ENCODE results near the gene DIP2A.

Gene DIP2A

DNA sequence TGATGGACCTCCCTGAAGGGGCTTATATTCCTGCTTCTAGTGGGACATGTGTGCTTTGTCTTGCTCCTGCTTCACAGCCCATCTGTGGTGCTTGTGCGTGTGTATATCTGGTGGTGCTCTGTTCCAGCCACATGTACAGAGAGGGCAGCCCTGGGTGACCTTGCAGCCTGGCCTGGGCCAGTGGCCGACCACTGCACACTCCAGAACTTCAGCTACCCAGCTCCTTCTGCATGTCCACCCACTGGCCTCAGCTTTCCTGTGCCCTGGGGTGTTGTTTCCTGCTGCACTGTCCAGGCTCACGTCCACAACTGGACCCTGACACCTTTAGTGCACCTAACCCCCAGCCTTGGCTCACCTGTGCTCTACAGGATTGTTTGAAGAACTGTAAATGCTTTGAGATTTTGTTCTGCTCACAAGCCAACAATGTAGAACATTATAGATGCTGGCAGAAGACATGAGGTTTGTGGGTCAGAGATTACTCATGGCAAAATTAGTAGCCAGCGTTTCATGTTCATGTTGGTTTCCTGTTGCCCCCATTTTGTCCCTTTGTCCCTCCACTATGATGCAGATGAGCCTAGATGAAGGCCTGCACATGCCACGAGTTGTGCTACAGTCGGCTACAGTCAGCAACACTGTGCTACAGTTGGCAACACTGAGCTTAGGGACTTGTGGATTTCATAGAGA is 151.5 kb downstream of the DIP2A start:
- 93% methylated on average over 6 of the region's 6 CpGs for WGBS, 2 experiments
- Histone ChIP-seq H3K27ac (ENCODE audit: insufficient read depth, low read depth, low read length, poor library complexity, severe bottlenecking) (no peak overlapping the region), H3K9me3 (ENCODE audit: control insufficient read depth, low read length) (no peaks in the 10 kb centered on the region), H3K4me3 (ENCODE audit: insufficient read depth, low read depth, low read length) (no peak overlapping the region), H3K4me1 (ENCODE audit: control insufficient read depth, insufficient read depth, low read length) (no peaks in the 10 kb centered on the region), H3K27me3 (ENCODE audit: control insufficient read depth, insufficient read depth, low read length, poor library complexity, severe bottlenecking) (no peaks in the 10 kb centered on the region), H3K36me3 (ENCODE audit: control insufficient read depth, insufficient read depth, low read length) (no peaks in the 10 kb centered on the region)

DNA sequence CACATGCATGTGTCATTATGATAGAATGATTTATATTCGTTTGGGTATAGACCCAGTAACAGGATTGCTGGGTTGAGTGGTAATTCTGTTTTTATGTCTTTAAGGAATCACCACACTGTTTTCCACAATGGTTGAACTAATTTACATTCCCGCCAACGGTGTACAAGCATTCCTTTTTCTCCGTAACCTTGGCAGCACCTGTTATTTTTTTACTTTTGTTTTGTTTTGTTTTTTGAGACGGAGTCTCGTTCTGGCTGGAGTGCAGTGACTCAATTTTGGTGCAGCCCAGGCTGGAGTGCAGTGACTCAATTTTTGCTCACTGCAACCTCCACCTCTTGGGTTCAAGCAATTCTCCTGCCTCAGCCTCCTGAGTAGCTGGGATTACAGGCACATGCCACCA is 154.7 kb downstream of the DIP2A start:
- Histone ChIP-seq H3K4me1 (ENCODE audit: control insufficient read depth, insufficient read depth, low read length) (no peaks in the 10 kb centered on the region), H3K27ac (ENCODE audit: insufficient read depth, low read depth, low read length, poor library complexity, severe bottlenecking) (no peak overlapping the region), H3K36me3 (ENCODE audit: control insufficient read depth, insufficient read depth, low read length) (no peaks in the 10 kb centered on the region), H3K27me3 (ENCODE audit: control insufficient read depth, insufficient read depth, low read length, poor library complexity, severe bottlenecking) (no peaks in the 10 kb centered on the region), H3K9me3 (ENCODE audit: control insufficient read depth, low read length) (no peaks in the 10 kb centered on the region), H3K4me3 (ENCODE audit: insufficient read depth, low read depth, low read length) (no peak overlapping the region)
- 88 to 91% methylated on average over 6 of the region's 6 CpGs for WGBS, 2 experiments

DNA sequence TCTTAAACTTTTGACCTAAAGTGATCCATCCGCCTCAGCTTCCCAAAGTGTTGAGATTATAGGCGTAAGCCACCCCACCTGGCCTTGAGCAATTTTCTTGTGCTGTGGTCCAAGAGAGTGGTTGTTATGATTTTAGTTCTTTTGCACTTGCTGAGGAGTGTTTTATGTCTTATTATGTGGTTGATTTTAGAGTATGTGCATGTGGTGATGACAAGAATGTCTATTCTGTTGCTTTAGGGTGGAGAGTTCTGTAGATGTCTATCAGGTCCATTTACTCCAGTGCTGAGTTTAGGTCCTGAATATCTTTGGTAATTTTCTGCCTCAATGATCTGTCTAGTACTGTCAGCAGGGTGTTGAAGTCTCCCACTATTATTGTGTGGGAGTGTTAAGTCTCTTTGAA is 157.4 kb downstream of the DIP2A start:
- 95 to 99% methylated on average over 2 of the region's 2 CpGs for WGBS, 2 experiments
- no peak overlapping the region for H3K4me3 ChIP-seq (ENCODE audit: insufficient read depth, low read depth, low read length)
- no peaks in the 10 kb centered on the region for H3K36me3 ChIP-seq (ENCODE audit: control insufficient read depth, insufficient read depth, low read length)
- H3K27ac ChIP-seq (ENCODE audit: insufficient read depth, low read depth, low read length, poor library complexity, severe bottlenecking): no peak overlapping the region
- no peaks in the 10 kb centered on the region for H3K9me3 ChIP-seq (ENCODE audit: control insufficient read depth, low read length)
- H3K4me1 ChIP-seq (ENCODE audit: control insufficient read depth, insufficient read depth, low read length): peaks cover 4% of the 10 kb centered on the region
- no peaks in the 10 kb centered on the region for H3K27me3 ChIP-seq (ENCODE audit: control insufficient read depth, insufficient read depth, low read length, poor library complexity, severe bottlenecking)

DNA sequence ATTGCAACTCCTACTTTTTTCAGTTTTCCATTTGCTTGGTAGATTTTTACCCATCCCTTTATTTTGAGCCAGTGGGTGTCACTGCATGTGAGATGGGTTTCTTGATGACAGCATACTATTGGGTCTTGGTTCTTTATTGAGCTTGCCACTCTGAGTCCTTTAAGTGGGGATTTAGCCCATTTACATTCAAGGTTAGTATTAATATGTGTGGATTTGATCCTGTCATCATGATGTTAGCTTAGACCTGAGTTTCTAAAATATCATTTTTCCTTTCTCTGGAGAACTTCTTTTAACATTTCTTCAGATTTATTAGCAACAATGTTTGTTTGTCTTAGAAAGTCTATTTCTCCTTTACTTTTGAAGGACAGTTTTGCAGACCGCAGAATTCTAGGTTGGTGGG is 158.0 kb downstream of the DIP2A start:
- Histone ChIP-seq H3K36me3 (ENCODE audit: control insufficient read depth, insufficient read depth, low read length) (no peaks in the 10 kb centered on the region), H3K9me3 (ENCODE audit: control insufficient read depth, low read length) (no peaks in the 10 kb centered on the region), H3K4me1 (ENCODE audit: control insufficient read depth, insufficient read depth, low read length) (peaks cover 10% of the 10 kb centered on the region), H3K27me3 (ENCODE audit: control insufficient read depth, insufficient read depth, low read length, poor library complexity, severe bottlenecking) (no peaks in the 10 kb centered on the region), H3K27ac (ENCODE audit: insufficient read depth, low read depth, low read length, poor library complexity, severe bottlenecking) (no peak overlapping the region), H3K4me3 (ENCODE audit: insufficient read depth, low read depth, low read length) (no peak overlapping the region)
- WGBS, 2 experiments: 83 to 89% methylated on average over 1 of the region's 1 CpG

DNA sequence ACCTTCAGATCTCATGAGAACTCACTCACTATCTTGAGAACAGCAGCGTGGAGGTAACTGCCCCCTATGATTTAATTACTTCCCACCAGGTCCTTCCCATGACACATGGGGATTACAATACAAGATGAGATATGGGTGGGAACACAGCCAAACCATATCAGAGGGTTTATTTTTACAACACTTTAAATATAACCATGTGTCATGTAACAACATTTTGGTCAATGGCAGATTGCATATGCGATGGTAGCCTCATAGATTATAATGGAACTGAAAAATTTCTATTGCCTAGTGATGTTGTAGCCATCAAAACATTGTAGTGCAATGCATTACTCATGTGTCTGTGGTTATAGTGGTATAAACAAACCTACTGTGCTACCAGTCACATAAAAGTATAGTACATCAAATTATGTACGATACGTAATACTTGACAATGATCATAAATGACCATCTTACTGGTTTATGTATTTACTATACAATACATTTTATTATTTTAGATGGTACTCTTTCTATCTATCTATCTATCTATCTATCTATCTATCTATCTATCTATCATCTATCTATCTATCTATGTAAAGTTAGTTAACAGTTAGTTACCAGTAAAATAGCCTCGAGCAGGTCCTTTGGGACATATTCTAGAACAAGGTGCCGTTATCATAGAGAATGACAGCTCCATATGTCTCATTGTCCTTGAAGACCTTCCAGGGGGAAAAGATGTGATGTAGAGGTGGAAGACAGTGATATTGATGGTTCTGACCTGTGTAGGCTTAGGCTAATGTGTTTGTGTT is 158.8 kb downstream of the DIP2A start:
- Histone ChIP-seq H3K4me3 (ENCODE audit: insufficient read depth, low read depth, low read length) (no peak overlapping the region), H3K9me3 (ENCODE audit: control insufficient read depth, low read length) (no peaks in the 10 kb centered on the region), H3K27me3 (ENCODE audit: control insufficient read depth, insufficient read depth, low read length, poor library complexity, severe bottlenecking) (no peaks in the 10 kb centered on the region), H3K27ac (ENCODE audit: insufficient read depth, low read depth, low read length, poor library complexity, severe bottlenecking) (no peak overlapping the region), H3K4me1 (ENCODE audit: control insufficient read depth, insufficient read depth, low read length) (peaks cover 18% of the 10 kb centered on the region), H3K36me3 (ENCODE audit: control insufficient read depth, insufficient read depth, low read length) (no peaks in the 10 kb centered on the region)
- 91 to 97% methylated on average over 4 of the region's 6 CpGs for WGBS, 2 experiments

DNA sequence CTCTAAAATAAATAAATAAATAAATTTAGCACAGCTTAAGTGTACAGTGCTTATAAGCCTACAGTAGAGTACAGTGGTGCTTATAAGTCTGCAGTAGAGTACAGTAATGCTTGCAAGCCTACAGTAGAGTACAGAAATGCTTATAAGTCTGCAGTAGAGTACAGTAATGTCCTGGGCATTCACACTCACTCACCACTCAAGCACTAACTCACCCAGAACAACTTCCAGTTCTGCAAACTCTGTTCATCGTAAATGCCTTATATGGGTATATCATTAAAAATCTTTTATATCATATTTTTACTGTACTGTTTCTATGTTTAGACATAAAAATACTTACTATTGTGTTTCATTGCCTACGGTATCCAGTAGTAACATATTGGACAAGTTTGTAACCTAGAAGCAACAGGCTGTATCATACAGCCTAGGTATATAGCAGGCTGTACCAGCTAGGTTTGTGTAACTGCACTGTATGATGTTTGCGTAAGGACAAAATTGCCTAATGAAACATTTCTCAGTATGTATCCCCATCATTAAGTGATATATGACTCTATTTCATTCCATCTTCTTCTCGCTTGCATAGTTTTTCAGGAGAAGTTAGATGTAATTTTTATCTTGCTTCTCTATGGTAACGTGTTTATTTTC is 160.2 kb downstream of the DIP2A start:
- no peaks in the 10 kb centered on the region for H3K27me3 ChIP-seq (ENCODE audit: control insufficient read depth, insufficient read depth, low read length, poor library complexity, severe bottlenecking)
- H3K4me1 ChIP-seq (ENCODE audit: control insufficient read depth, insufficient read depth, low read length): peaks cover 20% of the 10 kb centered on the region
- H3K9me3 ChIP-seq (ENCODE audit: control insufficient read depth, low read length): no peaks in the 10 kb centered on the region
- H3K27ac ChIP-seq (ENCODE audit: insufficient read depth, low read depth, low read length, poor library complexity, severe bottlenecking): no peak overlapping the region
- no peaks in the 10 kb centered on the region for H3K36me3 ChIP-seq (ENCODE audit: control insufficient read depth, insufficient read depth, low read length)
- no peak overlapping the region for H3K4me3 ChIP-seq (ENCODE audit: insufficient read depth, low read depth, low read length)
- 91 to 97% methylated on average over 3 to 5 of the region's 5 CpGs for WGBS, 2 experiments
